ENCODE results near the gene VEZT. TPM values are rescaled to one million over a fixed set of nuclear protein-coding genes. Genes with fewer than 3 reads are reported as not detected.

Gene VEZT
- total RNA-seq, 1 experiment from 2014 or later, result 46.4 TPM

GRCh38 chr12:95312656-95313055 lies 95.0 kb downstream of the VEZT start:
- no peak overlapping the region for H3K4me3 ChIP-seq (replicated peaks in 1 of 2; ENCODE audit: low read depth in 1 of 2, low read length in 2 of 2)
- ATAC-seq (no peak), DNase-seq (ENCODE audit: low read depth, low spot score) (no peak)
- peaks cover 0 to 13% of the 10 kb centered on the region in 2 experiments; a peak in 1 of 4 replicates for H3K36me3 ChIP-seq (ENCODE audit: control insufficient read depth in 1 of 2, insufficient read depth in 2 of 2, low read length in 2 of 2)
- ChIA-PET RAD21 (ENCODE audit: low non-redundant PET in 1 of 2, low total read pairs in 2 of 2, uncharacterized antibody in 2 of 2, unreplicated experiment in 2 of 2) (interaction anchor here in 1 of 2 experiments (0.5 kb wide), 1 partner anchor 24 kb away, joined by 3 read pairs; no protein-coding TSS in a partner anchor), CTCF (no interaction called here), POLR2A (no interaction called here)
- no peaks in the 10 kb centered on the region for H3K79me2 ChIP-seq (ENCODE audit: insufficient read depth, low read length)
- BruUV-seq (replicated peaks), result no TSS peak
- H3K4me2 ChIP-seq (ENCODE audit: low read length), result no peak overlapping the region
- intact Hi-C loops (cut with micrococcal nuclease), result no loop called here
- no peaks in the 10 kb centered on the region for H3K9me2 ChIP-seq (ENCODE audit: insufficient read depth)
- no peaks in the 10 kb centered on the region for H3K4me1 ChIP-seq (ENCODE audit: control insufficient read depth in 1 of 2, insufficient read depth in 2 of 2, low read length in 2 of 2)
- H4K20me1 ChIP-seq (ENCODE audit: insufficient read depth), result no peaks in the 10 kb centered on the region
- no peak overlapping the region for H3K9ac ChIP-seq (ENCODE audit: low read length)
- no peak overlapping the region for H2AFZ ChIP-seq (ENCODE audit: low read depth, low read length, poor library complexity, severe bottlenecking)
- no peaks in the 10 kb centered on the region for H3K27me3 ChIP-seq (ENCODE audit: insufficient read depth, low read length)
- H3K27ac ChIP-seq (ENCODE audit: low read depth, low read length), result no peak overlapping the region
- H3K9me3 ChIP-seq (ENCODE audit: control insufficient read depth in 1 of 2, insufficient read depth in 1 of 2, low read depth in 1 of 2, low read length in 2 of 2), result no peaks in the 10 kb centered on the region
- TF ChIP-seq SIN3A (IDR thresholded peaks at IDR 0.05; ENCODE audit: low read depth), result no peak
- TF ChIP-seq, protein P1, sequence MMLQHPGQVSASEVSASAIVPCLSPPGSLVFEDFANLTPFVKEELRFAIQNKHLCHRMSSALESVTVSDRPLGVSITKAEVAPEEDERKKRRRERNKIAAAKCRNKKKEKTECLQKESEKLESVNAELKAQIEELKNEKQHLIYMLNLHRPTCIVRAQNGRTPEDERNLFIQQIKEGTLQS (IDR thresholded peaks at IDR 0.05), result no peak
- no peak for TF ChIP-seq TCF7L2 (IDR thresholded peaks at IDR 0.05; ENCODE audit: borderline replicate concordance, extremely low read depth, insufficient read depth, insufficient read length)
- TF ChIP-seq SP1 (IDR thresholded peaks at IDR 0.05; ENCODE audit: low read depth), result no peak
- TF ChIP-seq CBX3 (IDR thresholded peaks at IDR 0.05; ENCODE audit: low read depth), result no peak
- no peak for TF ChIP-seq REST (IDR thresholded peaks at IDR 0.05; ENCODE audit: low read depth)
- TF ChIP-seq EZH2 (IDR thresholded peaks at IDR 0.05), result no peak
- TF ChIP-seq RAD21 (IDR thresholded peaks at IDR 0.05; ENCODE audit: low read depth), result no peak
- no peak for TF ChIP-seq JUND (IDR thresholded peaks at IDR 0.05)
- TF ChIP-seq EGR1 (IDR thresholded peaks at IDR 0.05; ENCODE audit: low read depth), result no peak
- TF ChIP-seq ZNF274 (IDR thresholded peaks at IDR 0.05; ENCODE audit: low read depth, low read length), result no peak
- TF ChIP-seq SRF (IDR thresholded peaks at IDR 0.05; ENCODE audit: low read depth), result no peak
- no peak for TF ChIP-seq FOSL1 (IDR thresholded peaks at IDR 0.05; ENCODE audit: low read depth)
- TF ChIP-seq ZFX (IDR thresholded peaks at IDR 0.05), result no peak
- TF ChIP-seq CTCF (IDR thresholded peaks at IDR 0.05 in 2 of 3, conservative IDR thresholded peaks at IDR 0.05 in 1 of 3; ENCODE audit: borderline replicate concordance in 1 of 3, insufficient read depth in 1 of 3, low read depth in 2 of 3, low read length in 2 of 3), result no peak
- no peak for TF ChIP-seq EZH2phosphoT487 (IDR thresholded peaks at IDR 0.05; ENCODE audit: borderline replicate concordance)
- TF ChIP-seq POLR2A (IDR thresholded peaks at IDR 0.05; ENCODE audit: borderline replicate concordance, extremely low read depth, insufficient read depth, insufficient read length), result no peak
- TF ChIP-seq, protein P2, sequence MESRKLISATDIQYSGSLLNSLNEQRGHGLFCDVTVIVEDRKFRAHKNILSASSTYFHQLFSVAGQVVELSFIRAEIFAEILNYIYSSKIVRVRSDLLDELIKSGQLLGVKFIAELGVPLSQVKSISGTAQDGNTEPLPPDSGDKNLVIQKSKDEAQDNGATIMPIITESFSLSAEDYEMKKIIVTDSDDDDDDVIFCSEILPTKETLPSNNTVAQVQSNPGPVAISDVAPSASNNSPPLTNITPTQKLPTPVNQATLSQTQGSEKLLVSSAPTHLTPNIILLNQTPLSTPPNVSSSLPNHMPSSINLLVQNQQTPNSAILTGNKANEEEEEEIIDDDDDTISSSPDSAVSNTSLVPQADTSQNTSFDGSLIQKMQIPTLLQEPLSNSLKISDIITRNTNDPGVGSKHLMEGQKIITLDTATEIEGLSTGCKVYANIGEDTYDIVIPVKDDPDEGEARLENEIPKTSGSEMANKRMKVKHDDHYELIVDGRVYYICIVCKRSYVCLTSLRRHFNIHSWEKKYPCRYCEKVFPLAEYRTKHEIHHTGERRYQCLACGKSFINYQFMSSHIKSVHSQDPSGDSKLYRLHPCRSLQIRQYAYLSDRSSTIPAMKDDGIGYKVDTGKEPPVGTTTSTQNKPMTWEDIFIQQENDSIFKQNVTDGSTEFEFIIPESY (IDR thresholded peaks at IDR 0.05; ENCODE audit: extremely low read depth, insufficient replicate concordance, low read length), result no peak
- no peak for TF ChIP-seq CEBPB (IDR thresholded peaks at IDR 0.05; ENCODE audit: low read depth)

Data from HCT116 (cell line).